ENCODE results near the gene HSPB2. TPM values are rescaled to one million over a fixed set of nuclear protein-coding genes. Genes with fewer than 3 reads are reported as not detected.
"Not testable (repeated sequence)": the region's sequence is repeated elsewhere in the genome, so short reads cannot be mapped to it uniquely, and the experiment has no call there.

HSPB2 gene
- total and polyA plus RNA-seq, 2 donors (not counting 1 experiment from before 2014, with no cell fraction given): 2.5 to 2.8 TPM

DNA sequence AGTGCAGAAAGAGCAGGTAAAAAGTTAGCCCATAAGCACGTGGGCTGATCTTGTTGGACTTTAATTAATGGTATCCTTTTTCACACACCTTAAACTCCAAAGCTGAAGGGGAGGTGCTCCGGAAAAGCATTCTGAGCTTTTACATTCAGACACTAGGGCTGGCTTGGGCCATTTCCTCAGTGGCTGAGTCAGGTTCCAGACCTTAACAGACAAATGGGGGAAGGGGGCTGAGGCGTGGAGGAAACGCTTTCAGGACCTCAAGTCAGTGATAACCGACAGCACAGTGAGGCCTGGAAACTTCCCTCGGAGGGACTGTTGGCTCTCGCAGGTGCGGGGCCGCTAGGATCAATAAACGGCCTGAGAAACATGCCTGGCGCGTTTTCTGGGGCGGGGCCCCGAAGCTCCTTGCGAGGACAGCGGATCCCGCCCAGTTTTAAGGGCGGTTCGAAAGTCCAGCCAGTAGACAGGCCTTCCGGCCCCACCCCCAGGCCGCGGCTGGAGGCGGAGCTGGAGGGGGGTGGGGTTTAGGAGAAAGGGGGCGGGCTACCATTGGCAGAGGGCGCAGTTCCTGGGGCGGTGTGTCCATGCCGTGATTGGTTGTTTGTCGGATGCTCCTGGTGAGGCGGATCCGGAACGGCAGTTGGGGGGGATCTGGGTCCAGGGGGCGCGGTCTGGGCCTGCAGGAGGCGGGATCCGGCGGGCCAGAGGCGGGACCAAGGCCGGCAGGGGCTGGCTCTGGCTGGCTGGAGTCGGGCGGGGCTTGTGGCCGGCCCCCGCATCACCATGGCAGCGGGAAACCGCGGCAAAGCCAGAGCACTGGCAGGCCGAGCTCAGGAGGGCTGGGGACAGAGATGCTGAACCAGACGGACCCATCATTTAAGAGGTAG, 14.2 kb downstream of the HSPB2 start:
- peak overlapping the region; percentile 41 to 64 (median 53) for H3K4me3 ChIP-seq (replicated peaks in 1 of 4; ENCODE audit: control extremely low read depth in 1 of 4, insufficient read depth in 1 of 4, low read depth in 3 of 4, low read length in 4 of 4)
- peak overlapping the region; percentile 47 for H3K9ac ChIP-seq (ENCODE audit: insufficient read depth, low read length)
- peak overlapping the region; percentile 87 for H2AFZ ChIP-seq (ENCODE audit: low read length)
- peak; percentile 96 to 97 for DNase-seq (ENCODE audit: low read depth in 2 of 2)
- peak overlapping the region; percentile 89 for H3K4me2 ChIP-seq (ENCODE audit: extremely low read depth, insufficient read depth, low read length)
- peaks cover 11% of the 10 kb centered on the region for H3K4me1 ChIP-seq (ENCODE audit: control insufficient read depth, extremely low read depth, insufficient read depth, low read length)
- H3K27ac ChIP-seq (ENCODE audit: insufficient read depth, low read length): peak overlapping the region; percentile 75
- H3K36me3 ChIP-seq (ENCODE audit: control insufficient read depth, insufficient read depth, low read length): no peaks in the 10 kb centered on the region
- no peaks in the 10 kb centered on the region for H4K20me1 ChIP-seq (ENCODE audit: control insufficient read depth, extremely low read depth, insufficient read depth, low read length)
- H3K9me3 ChIP-seq (ENCODE audit: control insufficient read depth, insufficient read depth, low read depth, low read length): no peaks in the 10 kb centered on the region
- no peaks in the 10 kb centered on the region for H3K79me2 ChIP-seq (ENCODE audit: control insufficient read depth, insufficient read depth, low read length)
- no peaks in the 10 kb centered on the region for H3K27me3 ChIP-seq (ENCODE audit: control insufficient read depth, insufficient read depth, low read length)
- TF ChIP-seq, protein P1, sequence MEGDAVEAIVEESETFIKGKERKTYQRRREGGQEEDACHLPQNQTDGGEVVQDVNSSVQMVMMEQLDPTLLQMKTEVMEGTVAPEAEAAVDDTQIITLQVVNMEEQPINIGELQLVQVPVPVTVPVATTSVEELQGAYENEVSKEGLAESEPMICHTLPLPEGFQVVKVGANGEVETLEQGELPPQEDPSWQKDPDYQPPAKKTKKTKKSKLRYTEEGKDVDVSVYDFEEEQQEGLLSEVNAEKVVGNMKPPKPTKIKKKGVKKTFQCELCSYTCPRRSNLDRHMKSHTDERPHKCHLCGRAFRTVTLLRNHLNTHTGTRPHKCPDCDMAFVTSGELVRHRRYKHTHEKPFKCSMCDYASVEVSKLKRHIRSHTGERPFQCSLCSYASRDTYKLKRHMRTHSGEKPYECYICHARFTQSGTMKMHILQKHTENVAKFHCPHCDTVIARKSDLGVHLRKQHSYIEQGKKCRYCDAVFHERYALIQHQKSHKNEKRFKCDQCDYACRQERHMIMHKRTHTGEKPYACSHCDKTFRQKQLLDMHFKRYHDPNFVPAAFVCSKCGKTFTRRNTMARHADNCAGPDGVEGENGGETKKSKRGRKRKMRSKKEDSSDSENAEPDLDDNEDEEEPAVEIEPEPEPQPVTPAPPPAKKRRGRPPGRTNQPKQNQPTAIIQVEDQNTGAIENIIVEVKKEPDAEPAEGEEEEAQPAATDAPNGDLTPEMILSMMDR (conservative IDR thresholded peaks at IDR 0.05 in 1 of 2, IDR thresholded peaks at IDR 0.05 in 1 of 2; ENCODE audit: low read depth in 1 of 2, low read length in 2 of 2): no peak
- TF ChIP-seq EZH2 (IDR thresholded peaks at IDR 0.05; ENCODE audit: low read length, missing control alignments): no peak

DNA sequence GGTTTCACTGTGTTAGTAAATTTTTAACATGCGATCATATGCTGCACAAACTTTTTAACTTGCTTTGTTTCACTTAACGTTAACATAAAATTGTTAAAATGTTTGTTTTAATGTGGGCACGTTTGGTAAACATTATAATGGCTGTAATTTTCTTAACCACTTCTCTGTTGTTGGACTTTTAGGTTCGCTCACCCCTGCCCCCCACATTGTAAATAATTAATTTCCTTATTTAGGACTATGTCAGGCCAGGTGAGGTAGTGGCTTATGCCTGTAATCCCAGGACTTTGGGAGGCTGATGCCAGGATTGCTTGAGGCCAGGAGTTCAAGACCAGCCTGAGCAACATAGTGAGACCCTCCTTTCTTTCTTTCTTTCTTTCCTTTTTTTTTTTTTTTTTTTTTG, 17.9 kb downstream of the HSPB2 start:
- H4K20me1 ChIP-seq (ENCODE audit: control insufficient read depth, extremely low read depth, insufficient read depth, low read length): no peaks in the 10 kb centered on the region
- no peaks in the 10 kb centered on the region for H3K9me3 ChIP-seq (ENCODE audit: control insufficient read depth, insufficient read depth, low read depth, low read length)
- no peak overlapping the region for H3K27ac ChIP-seq (ENCODE audit: insufficient read depth, low read length)
- H3K27me3 ChIP-seq (ENCODE audit: control insufficient read depth, insufficient read depth, low read length): no peaks in the 10 kb centered on the region
- TF ChIP-seq, protein P1 (conservative IDR thresholded peaks at IDR 0.05 in 1 of 2, IDR thresholded peaks at IDR 0.05 in 1 of 2; ENCODE audit: low read depth in 1 of 2, low read length in 2 of 2): no peak
- no peak for TF ChIP-seq EZH2 (IDR thresholded peaks at IDR 0.05; ENCODE audit: low read length, missing control alignments)
- H3K79me2 ChIP-seq (ENCODE audit: control insufficient read depth, insufficient read depth, low read length): no peaks in the 10 kb centered on the region
- no peak for DNase-seq (ENCODE audit: low read depth in 2 of 2)
- no peak overlapping the region for H3K4me2 ChIP-seq (ENCODE audit: extremely low read depth, insufficient read depth, low read length)
- no peaks in the 10 kb centered on the region for H3K4me1 ChIP-seq (ENCODE audit: control insufficient read depth, extremely low read depth, insufficient read depth, low read length)
- H3K9ac ChIP-seq (ENCODE audit: insufficient read depth, low read length): no peak overlapping the region
- H2AFZ ChIP-seq (ENCODE audit: low read length): no peak overlapping the region
- no peak overlapping the region for H3K4me3 ChIP-seq (replicated peaks in 1 of 4; ENCODE audit: control extremely low read depth in 1 of 4, insufficient read depth in 1 of 4, low read depth in 3 of 4, low read length in 4 of 4)
- H3K36me3 ChIP-seq (ENCODE audit: control insufficient read depth, insufficient read depth, low read length): no peaks in the 10 kb centered on the region

DNA sequence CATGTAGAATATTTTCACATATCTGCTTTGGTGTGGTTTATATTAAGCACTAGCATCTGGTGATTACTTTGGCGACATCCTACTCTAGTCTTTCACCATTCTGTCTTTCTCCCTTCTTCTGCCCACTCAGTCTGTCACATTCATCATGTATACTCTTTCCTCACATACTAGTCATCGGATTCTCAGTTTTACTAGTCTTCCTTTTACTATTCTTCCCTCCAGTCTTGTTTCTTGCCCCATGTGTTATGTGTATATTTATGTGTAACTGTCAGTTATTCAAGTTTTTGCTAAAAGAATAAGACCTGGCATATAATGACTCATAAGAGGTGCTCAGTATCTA, 20.0 kb downstream of the HSPB2 start:
- no peaks in the 10 kb centered on the region for H3K9me3 ChIP-seq (ENCODE audit: control insufficient read depth, insufficient read depth, low read depth, low read length)
- DNase-seq (ENCODE audit: low read depth in 2 of 2): no peak
- no peaks in the 10 kb centered on the region for H3K79me2 ChIP-seq (ENCODE audit: control insufficient read depth, insufficient read depth, low read length)
- H4K20me1 ChIP-seq (ENCODE audit: control insufficient read depth, extremely low read depth, insufficient read depth, low read length): no peaks in the 10 kb centered on the region
- peaks cover 4% of the 10 kb centered on the region for H3K4me1 ChIP-seq (ENCODE audit: control insufficient read depth, extremely low read depth, insufficient read depth, low read length)
- H3K4me2 ChIP-seq (ENCODE audit: extremely low read depth, insufficient read depth, low read length): no peak overlapping the region
- no peak for TF ChIP-seq EZH2 (IDR thresholded peaks at IDR 0.05; ENCODE audit: low read length, missing control alignments)
- TF ChIP-seq, protein P1 (conservative IDR thresholded peaks at IDR 0.05 in 1 of 2, IDR thresholded peaks at IDR 0.05 in 1 of 2; ENCODE audit: low read depth in 1 of 2, low read length in 2 of 2): no peak
- no peaks in the 10 kb centered on the region for H3K36me3 ChIP-seq (ENCODE audit: control insufficient read depth, insufficient read depth, low read length)
- H2AFZ ChIP-seq (ENCODE audit: low read length): no peak overlapping the region
- H3K27ac ChIP-seq (ENCODE audit: insufficient read depth, low read length): no peak overlapping the region
- no peak overlapping the region for H3K9ac ChIP-seq (ENCODE audit: insufficient read depth, low read length)
- no peak overlapping the region for H3K4me3 ChIP-seq (replicated peaks in 1 of 4; ENCODE audit: control extremely low read depth in 1 of 4, insufficient read depth in 1 of 4, low read depth in 3 of 4, low read length in 4 of 4)
- no peaks in the 10 kb centered on the region for H3K27me3 ChIP-seq (ENCODE audit: control insufficient read depth, insufficient read depth, low read length)

DNA sequence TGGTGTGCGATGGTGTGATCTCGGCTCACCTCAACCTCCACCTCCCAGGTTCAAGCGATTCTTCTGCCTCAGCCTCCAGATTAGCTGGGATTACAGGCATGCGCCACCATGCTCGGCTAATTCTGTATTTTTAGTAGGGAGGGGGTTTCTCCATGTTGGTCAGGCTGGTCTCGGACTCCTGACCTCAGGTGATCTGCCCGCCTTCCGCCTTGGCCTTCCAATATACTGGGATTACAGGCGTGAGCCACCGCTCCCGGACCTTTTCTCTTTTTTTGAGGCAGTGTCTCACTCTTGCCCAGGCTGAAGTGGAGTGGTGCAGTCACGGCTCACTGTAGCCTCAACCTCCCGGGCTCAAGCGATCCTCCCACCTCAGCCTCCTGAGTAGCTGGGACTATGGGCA, 20.6 kb downstream of the HSPB2 start:
- not testable (repeated sequence) for H4K20me1 ChIP-seq (ENCODE audit: control insufficient read depth, extremely low read depth, insufficient read depth, low read length); H3K4me2 ChIP-seq (ENCODE audit: extremely low read depth, insufficient read depth, low read length); H2AFZ ChIP-seq (ENCODE audit: low read length); H3K9ac ChIP-seq (ENCODE audit: insufficient read depth, low read length); H3K4me3 ChIP-seq (replicated peaks in 1 of 4; ENCODE audit: control extremely low read depth in 1 of 4, insufficient read depth in 1 of 4, low read depth in 3 of 4, low read length in 4 of 4); H3K36me3 ChIP-seq (ENCODE audit: control insufficient read depth, insufficient read depth, low read length); H3K9me3 ChIP-seq (ENCODE audit: control insufficient read depth, insufficient read depth, low read depth, low read length); H3K27ac ChIP-seq (ENCODE audit: insufficient read depth, low read length); H3K27me3 ChIP-seq (ENCODE audit: control insufficient read depth, insufficient read depth, low read length); H3K4me1 ChIP-seq (ENCODE audit: control insufficient read depth, extremely low read depth, insufficient read depth, low read length); DNase-seq (ENCODE audit: low read depth in 2 of 2); H3K79me2 ChIP-seq (ENCODE audit: control insufficient read depth, insufficient read depth, low read length)

Measured in fibroblast of lung (primary cell).